ENCODE results near the gene ZNF865.

ZNF865 gene

DNA sequence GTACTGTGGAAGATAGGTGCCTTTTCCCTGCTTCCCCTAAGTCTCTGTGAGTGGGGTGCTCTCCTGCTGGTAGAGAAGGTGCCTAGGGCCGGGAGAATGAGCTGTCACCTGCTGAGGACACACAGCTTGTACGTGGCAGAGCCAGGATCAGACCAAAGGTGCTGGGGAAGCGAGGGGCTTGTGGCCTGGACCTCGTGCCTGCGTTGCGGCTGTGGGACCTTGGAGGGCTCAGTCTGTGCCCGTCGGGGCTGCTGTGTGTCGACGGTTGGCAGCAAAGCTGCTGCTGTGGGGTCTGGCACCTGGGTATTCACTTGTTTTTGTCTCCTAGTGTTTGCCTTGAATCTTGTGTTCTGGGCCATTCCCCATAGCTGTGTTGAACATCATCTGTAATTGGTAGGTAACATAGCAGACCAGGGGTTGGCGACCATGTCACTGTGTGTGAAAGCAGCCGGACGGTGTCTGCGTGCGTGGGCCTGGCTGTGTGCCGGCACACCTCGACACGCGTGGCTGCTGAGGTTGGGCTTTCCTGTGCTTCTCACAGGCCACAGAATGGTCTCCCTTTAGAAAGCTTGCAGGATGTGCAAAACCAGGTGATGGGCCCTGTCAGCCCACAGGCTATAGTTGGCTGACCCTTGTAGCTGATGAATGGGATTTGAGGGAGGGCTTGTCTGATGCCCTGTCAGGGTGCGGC is 58.5 kb downstream of the ZNF865 start:
- no peak for DNase-seq

GRCh38 chr19:55666343-55667005 is 61.0 kb downstream of the ZNF865 start:
- no peak for DNase-seq
